Activated effector memory CD4-positive, alpha-beta T cell treated with anti-CD3 and anti-CD28 coated beads, Interleukin-2, amount 50 U/mL, for 16 hours (primary cell): ENCODE measurements around the gene OR5D14.

Source experiments
- DNase-seq: peaks from one replicate; pipeline ENCODE4 v3.0.0-alpha.2; 2020

OR5D14 gene

GRCh38 chr11:55795256-55795655 lies at the start of gene OR5D14:
Gene OR5D14 (plus strand): TSS chr11:55795556. CDS start chr11:55795556, 0 bp downstream.
- no peak for DNase-seq

- no peak for DNase-seq
Observed at GRCh38 chr11:55773138-55773537, 22.2 kb upstream of the OR5D14 start, which contains the start of gene OR5D13. Gene OR5D13 (plus strand): TSS chr11:55773438. CDS start chr11:55773438, 0 bp downstream.

- DNase-seq, result no peak
Observed at GRCh38 chr11:55791606-55792005, 3.8 kb upstream of the OR5D14 start.

- no peak for DNase-seq
Observed at GRCh38 chr11:55793321-55793720, 2.0 kb upstream of the OR5D14 start.

DNA sequence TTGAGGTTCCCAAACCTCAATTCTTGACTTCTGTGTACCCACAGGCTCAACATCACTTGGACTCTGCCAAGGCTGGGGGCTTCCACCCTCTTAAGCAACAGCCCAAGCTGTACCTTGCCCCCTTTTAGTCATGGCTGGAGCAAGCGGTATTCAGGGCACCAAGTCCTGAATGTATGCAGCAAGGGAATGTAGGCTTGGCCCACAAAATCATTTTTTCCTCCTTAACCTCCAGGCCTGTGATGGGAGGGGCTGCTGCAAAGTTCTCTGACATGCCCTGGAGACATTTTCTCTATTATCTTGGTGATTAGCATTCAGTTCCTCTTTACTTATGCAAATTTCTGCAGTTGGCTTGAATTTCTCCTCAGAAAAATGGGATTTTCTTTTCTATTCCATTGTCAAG lies 10.9 kb downstream of the OR5D14 start:
- no peak for DNase-seq

DNA sequence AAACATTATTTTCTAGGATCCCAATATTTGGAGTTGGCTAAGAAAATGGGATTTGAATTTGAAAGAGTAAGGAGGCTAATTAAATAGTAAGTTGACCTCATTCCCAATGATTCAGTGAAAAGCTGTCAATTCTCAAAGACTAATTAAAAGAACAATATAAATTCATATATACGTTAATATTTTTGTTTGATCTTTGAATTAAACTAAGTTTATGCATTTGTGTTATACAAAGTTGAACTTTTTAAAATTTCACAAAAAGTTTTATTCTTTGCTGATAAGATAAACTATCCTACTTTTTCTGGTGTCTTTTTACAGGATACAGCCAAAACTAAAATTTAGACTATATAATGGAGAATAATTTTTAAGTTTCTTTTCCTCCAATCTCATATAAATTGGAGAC lies 15.7 kb downstream of the OR5D14 start, which contains the start of gene OR5L1:
TSS of gene OR5L1 (plus strand) at position 301 of the 400 bp plus-strand sequence. CDS start 100 bp downstream, outside the sequence.
- DNase-seq, result no peak

DNA sequence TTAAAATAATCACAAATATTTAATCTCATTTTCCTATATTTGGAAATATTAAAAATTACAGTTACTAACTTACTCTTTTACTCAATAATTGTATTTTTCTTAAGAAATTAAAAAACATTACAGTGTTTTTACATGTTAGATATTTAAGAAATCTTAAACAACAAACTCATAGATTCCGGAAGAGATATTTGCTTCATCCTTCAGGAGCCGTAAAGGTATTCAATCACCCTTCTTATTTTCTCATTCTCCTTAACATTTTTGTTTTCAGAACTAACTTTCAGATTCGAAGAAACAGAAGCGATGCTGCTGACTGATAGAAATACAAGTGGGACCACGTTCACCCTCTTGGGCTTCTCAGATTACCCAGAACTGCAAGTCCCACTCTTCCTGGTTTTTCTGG lies 24.0 kb downstream of the OR5D14 start, which contains the start of gene OR5D18:
TSS of gene OR5D18 (plus strand) at position 301 of the 400 bp plus-strand sequence. CDS start at position 301, 0 bp downstream.
- no peak for DNase-seq

DNA sequence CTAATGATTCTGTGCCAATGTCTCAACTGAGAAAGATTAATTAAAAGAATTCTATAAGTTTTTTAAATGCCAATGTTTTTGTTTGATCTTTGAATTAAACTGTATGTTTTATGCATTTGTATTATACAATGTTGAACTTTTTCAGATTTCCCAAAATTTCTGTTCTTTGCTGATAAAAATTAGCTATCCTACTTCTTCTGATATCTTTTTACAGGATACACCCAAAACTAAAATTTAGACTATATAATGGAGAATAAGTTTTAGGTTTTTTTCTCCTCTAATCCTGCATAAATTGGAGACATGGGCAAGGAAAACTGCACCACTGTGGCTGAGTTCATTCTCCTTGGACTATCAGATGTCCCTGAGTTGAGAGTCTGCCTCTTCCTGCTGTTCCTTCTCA lies 31.6 kb downstream of the OR5D14 start, which contains the start of gene OR5L2:
TSS of gene OR5L2 (plus strand) at position 301 of the 400 bp plus-strand sequence. CDS start at position 301, 0 bp downstream.
- no peak for DNase-seq

DNA sequence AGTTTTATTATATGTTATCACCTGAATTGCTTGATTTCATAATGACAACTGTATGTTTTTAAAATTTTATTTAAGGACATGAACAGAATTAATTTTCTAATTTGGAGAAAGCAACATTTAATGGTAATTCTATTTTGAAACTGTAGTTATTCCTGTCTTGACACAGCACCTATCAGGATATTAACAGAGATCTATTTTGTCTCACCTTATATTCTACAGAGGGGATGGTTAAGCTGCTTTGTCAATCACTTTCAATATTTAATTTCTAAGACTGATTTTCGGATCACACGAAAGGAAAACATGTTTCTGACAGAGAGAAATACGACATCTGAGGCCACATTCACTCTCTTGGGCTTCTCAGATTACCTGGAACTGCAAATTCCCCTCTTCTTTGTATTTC lies 43.1 kb downstream of the OR5D14 start, which contains the start of gene OR5D16:
TSS of gene OR5D16 (plus strand) at position 301 of the 400 bp plus-strand sequence. CDS start at position 301, 0 bp downstream.
- DNase-seq, result no peak
